Calu3 (cell line): Measurements from ENCODE around the gene CALCOCO1. TPM values are rescaled to one million over a fixed set of nuclear protein-coding genes. Genes with fewer than 3 reads are reported as not detected.

Source experiments
- BruUV-seq: library from RNA; stranded (reverse); fragments of 400-500 nt; replicated peaks from 2 replicates; lab custom pipeline; 2021; lab: Mats Ljungman, UMichigan
- CTCF ChIA-PET: fragments of 300-600 bp; sonication (Branson Sonifier 250); formaldehyde crosslinking; loops from one replicate; lab custom pipeline; 2022; ENCODE audit warnings: antibody characterized with exemption; lab: Charles Lee
- DNase-seq: peaks from one replicate; pipeline ENCODE4 v3.0.0; 2022
- H3K27ac Mint-ChIP-seq: one replicate; pipeline ENCODE4 v1.8.0; 2022; ENCODE audit warnings: mixed read lengths; ENCODE audit not compliant: unreplicated experiment
- H3K27me3 Mint-ChIP-seq: one replicate; pipeline ENCODE4 v1.8.0; 2022; ENCODE audit warnings: mixed read lengths; ENCODE audit not compliant: unreplicated experiment
- H3K36me3 Mint-ChIP-seq: one replicate; pipeline ENCODE4 v1.8.0; 2022; ENCODE audit warnings: mild to moderate bottlenecking, moderate library complexity, mixed read lengths; ENCODE audit not compliant: insufficient read depth, unreplicated experiment
- H3K4me1 Mint-ChIP-seq: one replicate; pipeline ENCODE4 v1.8.0; 2022; ENCODE audit warnings: mild to moderate bottlenecking, low read depth, mixed read lengths; ENCODE audit not compliant: unreplicated experiment
- H3K4me3 Mint-ChIP-seq: one replicate; pipeline ENCODE4 v1.8.0; 2022; ENCODE audit warnings: mild to moderate bottlenecking, low read depth, moderate library complexity, mixed read lengths; ENCODE audit not compliant: unreplicated experiment
- H3K9me3 Mint-ChIP-seq: one replicate; pipeline ENCODE4 v1.8.0; 2022; ENCODE audit warnings: low read depth, mixed read lengths; ENCODE audit not compliant: unreplicated experiment
- CTCF ChIP-seq: fragments of 200-600 bp; IDR thresholded peaks from one replicate; pipeline ENCODE4 v1.8.0; 2022; ENCODE audit warnings: antibody characterized with exemption; ENCODE audit not compliant: unreplicated experiment
- intact Hi-C: fragments of 100-400 bp; cut with micrococcal nuclease; formaldehyde crosslinking; loops from one replicate; pipeline ENCODE4 v1.10.0; 2022; ENCODE audit not compliant: unreplicated experiment
- total RNA-seq: library from RNA; stranded (reverse); gene quantifications from 2 replicates; pipeline ENCODE4 v1.2.3, GENCODE V29; 2022

CALCOCO1 gene
- total RNA-seq, 1 experiment from 2014 or later, result 42.1 TPM

GRCh38 chr12:53677800-53678148, 49.5 kb downstream of the CALCOCO1 start:
- no peak for TF ChIP-seq CTCF

GRCh38 chr12:53677016-53677799, 50.0 kb downstream of the CALCOCO1 start:
- no peaks in the 10 kb centered on the region for H3K4me1 Mint-ChIP-seq
- peaks cover 36% of the 10 kb centered on the region for H3K27me3 Mint-ChIP-seq
- H3K4me3 Mint-ChIP-seq, result peak overlapping the region; percentile 92
- intact Hi-C loops, result loop anchor here (10.0 kb wide), 1 partner anchor 52 kb away; the partner anchor contains the start of gene ATF7
- no peak overlapping the region for H3K27ac Mint-ChIP-seq
- DNase-seq, result no peak
- no peaks in the 10 kb centered on the region for H3K9me3 Mint-ChIP-seq
- CTCF ChIA-PET, result interaction anchor here (0.8 to 2.3 kb wide), 3 partner anchors 51 to 134 kb away, joined by 3 to 23 read pairs (median 6); partner anchors contain the start of gene ATF7
- no TSS peak for BruUV-seq
- no peak for TF ChIP-seq CTCF
- peaks cover 16% of the 10 kb centered on the region for H3K36me3 Mint-ChIP-seq

More at GRCh38 chr12:53677800-53678148, 49.5 kb downstream of the CALCOCO1 start:
- Mint-ChIP-seq H3K27ac (no peak overlapping the region), H3K4me1 (no peaks in the 10 kb centered on the region), H3K27me3 (peaks cover 36% of the 10 kb centered on the region), H3K9me3 (no peaks in the 10 kb centered on the region), H3K4me3 (no peak overlapping the region), H3K36me3 (peaks cover 16% of the 10 kb centered on the region)
- no peak for DNase-seq
- BruUV-seq, result no TSS peak
- CTCF ChIA-PET, result interaction anchor here (0.9 kb wide), 1 partner anchor 134 kb away, joined by 3 read pairs; no protein-coding TSS in a partner anchor
- intact Hi-C loops, result loop anchor here (10.0 kb wide), 1 partner anchor 53 kb away; the partner anchor contains the start of gene ATF7

GRCh38 chr12:53676656-53677015, 50.6 kb downstream of the CALCOCO1 start:
- no peaks in the 10 kb centered on the region for H3K4me1 Mint-ChIP-seq
- peaks cover 16% of the 10 kb centered on the region for H3K36me3 Mint-ChIP-seq
- H3K27ac Mint-ChIP-seq, result no peak overlapping the region
- TF ChIP-seq CTCF, result no peak
- CTCF ChIA-PET, result interaction anchor here (0.8 to 2.3 kb wide), 3 partner anchors 51 to 138 kb away, joined by 5 to 23 read pairs (median 6); partner anchors contain the start of gene ATF7
- H3K9me3 Mint-ChIP-seq, result no peaks in the 10 kb centered on the region
- no TSS peak for BruUV-seq
- intact Hi-C loops, result loop anchor here (1.0 to 10.0 kb wide), 2 partner anchors 52 to 133 kb away; partner anchors contain the start of gene ATF7
- H3K4me3 Mint-ChIP-seq, result peak overlapping the region; percentile 92
- peaks cover 36% of the 10 kb centered on the region for H3K27me3 Mint-ChIP-seq
- DNase-seq, result no peak

GRCh38 chr12:53675701-53676607, 51.3 kb downstream of the CALCOCO1 start, which contains the start of gene ATP5MC2:
TSS of gene ATP5MC2 (minus strand) at chr12:53676083. CDS start at chr12:53672614, 3,469 bp downstream.
- Mint-ChIP-seq H3K4me3 (peak within 1 kb of the TSS; percentile 92), H3K27me3 (peaks cover 36% of the 10 kb centered on the region), H3K36me3 (peaks cover 16% of the 10 kb centered on the region), H3K9me3 (no peaks in the 10 kb centered on the region), H3K4me1 (no peaks in the 10 kb centered on the region), H3K27ac (peak within 1 kb of the TSS; percentile 96)
- TF ChIP-seq CTCF, result peak; percentile 81
- CTCF ChIA-PET, result interaction anchor here (0.8 to 2.3 kb wide), 5 partner anchors 50 to 138 kb away, joined by 3 to 23 read pairs (median 5); partner anchors contain the start of gene ATF7
- DNase-seq, result peak; percentile 92
- no TSS peak for BruUV-seq
- intact Hi-C loops, result loop anchor here (1.0 to 10.0 kb wide), 2 partner anchors 51 to 133 kb away; partner anchors contain the start of gene ATF7
